ENCODE results near the gene MAP4K5.

MAP4K5 gene

DNA sequence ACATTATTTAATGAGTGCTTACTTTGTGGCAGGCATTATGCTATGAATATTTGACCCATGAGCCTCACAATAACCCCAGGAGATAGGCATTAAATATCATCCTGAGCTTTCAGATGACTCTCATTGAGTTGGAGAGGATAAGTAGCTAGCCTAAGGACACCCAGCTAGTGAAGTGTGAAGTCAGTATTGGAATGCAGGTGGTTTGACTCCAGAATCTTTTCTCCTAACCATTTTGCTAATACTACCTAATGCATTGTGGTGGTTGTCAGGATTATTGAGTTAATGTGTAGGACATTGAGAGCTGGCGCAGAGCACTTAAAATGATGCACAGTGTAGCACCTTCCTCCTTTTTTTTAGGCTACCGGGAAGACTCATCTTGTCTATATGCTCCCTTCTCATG lies 131.9 kb downstream of the MAP4K5 start:
- no peak for DNase-seq (ENCODE audit: low spot score)
- TF ChIP-seq CTCF (IDR thresholded peaks at IDR 0.05; ENCODE audit: extremely low read depth, missing control alignments) = no peak

GRCh38 chr14:50399251-50400032 lies 132.9 kb downstream of the MAP4K5 start:
- no peak for TF ChIP-seq CTCF (IDR thresholded peaks at IDR 0.05; ENCODE audit: extremely low read depth, missing control alignments)
- no peak for DNase-seq (ENCODE audit: low spot score)

DNA sequence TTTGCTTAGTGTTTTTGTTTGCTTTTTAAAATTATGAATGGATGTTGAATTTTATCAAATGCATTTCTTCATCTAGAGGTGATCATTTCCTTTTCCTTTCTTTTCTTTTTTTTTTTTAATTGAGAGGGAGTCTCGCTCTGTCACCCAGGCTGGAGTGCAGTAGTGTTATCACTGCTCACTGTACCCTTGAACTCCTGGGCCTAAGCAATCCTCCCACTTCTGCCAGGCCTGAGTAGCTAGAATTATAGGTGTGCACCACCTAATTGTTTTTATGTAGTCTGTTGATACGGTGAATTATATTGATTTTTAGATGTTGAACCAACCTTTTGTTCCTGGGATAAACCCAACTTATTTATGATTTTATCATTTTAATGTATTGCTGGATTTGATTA lies 134.2 kb downstream of the MAP4K5 start:
- DNase-seq (ENCODE audit: low spot score) = no peak

GRCh38 chr14:50397390-50398188 lies 134.8 kb downstream of the MAP4K5 start:
- no peak for DNase-seq (ENCODE audit: low spot score)
- no peak for TF ChIP-seq CTCF (IDR thresholded peaks at IDR 0.05; ENCODE audit: extremely low read depth, missing control alignments)

More for the DNA sequence above, 134.2 kb downstream of the MAP4K5 start:
- TF ChIP-seq CTCF (IDR thresholded peaks at IDR 0.05; ENCODE audit: extremely low read depth, missing control alignments) = no peak

DNA sequence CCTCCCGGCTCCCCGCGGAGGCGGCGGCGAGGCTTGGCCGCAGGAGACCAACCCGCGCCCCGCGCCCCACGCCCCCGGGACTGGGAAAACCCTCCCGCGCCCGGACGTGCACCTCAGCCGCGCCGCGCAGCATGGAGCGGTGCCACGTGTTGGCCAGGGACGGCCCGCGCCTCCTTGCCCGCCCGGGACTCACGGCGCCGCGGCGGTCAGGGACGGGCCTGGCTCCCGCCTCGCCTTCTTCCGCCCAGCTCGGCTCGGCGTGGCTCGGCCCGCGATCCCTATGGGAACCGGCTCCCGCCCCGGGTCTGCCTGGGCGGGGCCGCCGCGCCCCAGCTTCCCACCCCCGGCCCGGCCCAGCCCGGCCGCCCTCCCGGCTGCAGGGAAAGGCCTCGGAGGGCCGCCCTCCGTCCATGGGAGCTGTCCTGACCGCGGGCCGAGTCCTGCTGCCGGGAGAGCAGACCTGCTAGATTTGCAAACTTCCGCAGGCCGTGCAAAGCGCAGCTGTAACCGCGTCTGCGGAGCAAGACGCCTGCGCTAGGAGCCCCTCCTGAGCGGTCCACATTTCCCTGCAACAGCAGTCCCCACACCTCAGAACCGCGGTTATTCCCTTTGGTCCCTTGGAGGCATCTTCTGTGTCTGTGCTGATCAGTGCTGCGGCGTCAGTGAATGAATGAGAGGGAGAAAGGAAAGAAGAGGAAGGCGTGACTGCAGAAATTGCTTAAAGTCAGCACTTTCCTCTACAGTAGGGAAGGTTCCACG lies 135.6 kb downstream of the MAP4K5 start, which contains the start of gene CDKL1:
Gene CDKL1 (minus strand): TSS at position 251 of the 759 bp plus-strand sequence. CDS start 1,013 bp downstream, outside the sequence.
- TF ChIP-seq CTCF (IDR thresholded peaks at IDR 0.05; ENCODE audit: extremely low read depth, missing control alignments) = no peak
- DNase-seq (ENCODE audit: low spot score) = peak; percentile 74

DNA sequence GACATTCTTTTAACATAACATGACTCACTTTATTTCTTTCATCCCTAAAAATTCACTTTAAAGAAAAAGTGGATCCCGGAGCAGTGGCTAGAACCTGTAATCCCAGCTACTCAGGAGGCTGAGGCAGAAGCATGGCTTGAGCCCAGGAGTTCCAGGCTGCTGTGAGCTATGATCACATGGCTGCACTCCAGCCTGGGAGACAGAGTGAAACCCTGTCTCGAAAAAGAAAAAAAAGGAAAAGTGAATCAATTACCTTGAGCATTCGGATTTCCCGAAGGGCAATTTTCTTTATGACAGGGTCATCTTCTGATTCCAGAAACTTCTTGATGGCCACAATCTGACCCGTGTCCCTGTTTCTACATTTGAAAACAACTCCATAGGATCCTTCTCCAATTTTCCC lies 136.9 kb downstream of the MAP4K5 start:
- no peak for TF ChIP-seq CTCF (IDR thresholded peaks at IDR 0.05; ENCODE audit: extremely low read depth, missing control alignments)
- DNase-seq (ENCODE audit: low spot score) = no peak

Measured in GM20000 (cell line).